Skeletal muscle tissue (tissue), 4 donors: ENCODE measurements around the gene MGA. TPM values are rescaled to one million over a fixed set of nuclear protein-coding genes. Genes with fewer than 3 reads are reported as not detected.
"Not testable (repeated sequence)": the region's sequence is repeated elsewhere in the genome, so short reads cannot be mapped to it uniquely, and the experiment has no call there.

Experiments
- H3K27ac ChIP-seq: one replicate; pipeline ENCODE4 v1.7.0; 2013; ENCODE audit warnings: mild to moderate bottlenecking, low read depth, low read length, inconsistent platforms
- H3K27me3 ChIP-seq, 3 donors: one replicate each; pipeline ENCODE4 v1.7.0; 2013; ENCODE audit warnings: low read length in 3 of 3; ENCODE audit not compliant: control insufficient read depth in 3 of 3, insufficient read depth in 3 of 3
- H3K36me3 ChIP-seq, 3 donors: one replicate each; pipeline ENCODE4 v1.7.0; 2013; ENCODE audit warnings: low read length in 3 of 3; ENCODE audit not compliant: control insufficient read depth in 3 of 3, insufficient read depth in 3 of 3
- H3K4me1 ChIP-seq, 3 donors: one replicate each; pipeline ENCODE4 v1.7.0; 2013; ENCODE audit warnings: low read length in 3 of 3, mild to moderate bottlenecking in 3 of 3; ENCODE audit not compliant: control insufficient read depth in 3 of 3, insufficient read depth in 3 of 3
- H3K4me3 ChIP-seq, 3 donors: one replicate each; pipeline ENCODE4 v1.7.0; 2013; ENCODE audit warnings: low read length in 3 of 3
- H3K9ac ChIP-seq, 3 donors: one replicate each; pipeline ENCODE4 v1.7.0; 2013; ENCODE audit warnings: low read length in 3 of 3, mild to moderate bottlenecking in 3 of 3, moderate library complexity in 2 of 3, low read depth in 1 of 3
- H3K9me3 ChIP-seq, 3 donors: one replicate each; pipeline ENCODE4 v1.7.0; 2013; ENCODE audit warnings: low read length in 3 of 3; ENCODE audit not compliant: control insufficient read depth in 3 of 3
- total RNA-seq: library from RNA; depleted of rRNA; stranded (reverse); fragments of >200 nt; gene quantifications from one replicate; pipeline ENCODE4 v1.2.3, GENCODE V29; 2014
- donor health status: Osteomylitis.

MGA gene
- total RNA-seq, 1 donor from 2014 or later: 77.2 TPM

- Histone ChIP-seq H3K9me3 (no peaks in the 10 kb centered on the region), H3K9ac (no peak overlapping the region), H3K4me3 (no peak overlapping the region), H3K27ac (no peak overlapping the region), H3K4me1 (peaks cover 0 to 3% (median 0%) of the 10 kb centered on the region in 3 donors), H3K27me3 (no peaks in the 10 kb centered on the region), H3K36me3 (no peaks in the 10 kb centered on the region)
These were observed 33.6 kb downstream of the MGA start for GRCh38 chr15:41693757-41694156.

DNA sequence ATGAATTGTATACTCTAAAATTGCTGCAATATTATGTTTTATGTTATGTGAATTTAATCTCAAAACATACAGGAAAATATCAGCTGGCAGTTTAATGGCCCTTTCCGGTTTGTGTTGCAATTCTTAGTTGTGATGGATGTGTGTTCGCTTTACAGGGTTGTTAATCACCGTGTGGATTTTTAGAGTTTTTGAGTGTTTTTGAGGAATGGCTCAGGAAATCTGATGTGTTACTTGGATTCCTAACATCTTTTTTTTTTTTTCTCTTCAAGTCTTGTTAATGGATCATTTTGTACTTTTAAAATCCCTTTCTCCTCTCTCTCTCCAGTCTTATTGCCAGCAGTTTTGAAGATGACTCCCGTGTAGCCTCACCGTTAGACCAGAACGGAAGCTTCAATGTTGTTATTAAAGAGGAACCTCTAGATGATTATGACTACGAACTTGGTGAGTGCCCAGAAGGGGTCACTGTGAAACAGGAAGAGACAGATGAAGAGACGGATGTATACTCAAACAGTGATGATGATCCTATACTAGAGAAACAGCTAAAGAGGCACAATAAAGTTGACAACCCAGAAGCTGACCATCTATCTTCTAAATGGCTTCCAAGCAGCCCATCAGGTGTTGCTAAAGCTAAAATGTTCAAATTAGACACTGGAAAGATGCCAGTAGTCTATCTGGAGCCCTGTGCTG lies 35.7 kb downstream of the MGA start:
- Histone ChIP-seq H3K4me1 (peaks cover 0 to 3% (median 0%) of the 10 kb centered on the region in 3 donors), H3K9ac (no peak overlapping the region), H3K9me3 (no peaks in the 10 kb centered on the region), H3K27me3 (no peaks in the 10 kb centered on the region), H3K27ac (no peak overlapping the region), H3K4me3 (no peak overlapping the region), H3K36me3 (peaks cover 0 to 2% (median 0%) of the 10 kb centered on the region in 3 donors)

GRCh38 chr15:41698779-41699178 lies 38.6 kb downstream of the MGA start:
- Histone ChIP-seq H3K9ac (no peak overlapping the region), H3K4me1 (no peaks in the 10 kb centered on the region), H3K27me3 (no peaks in the 10 kb centered on the region), H3K27ac (no peak overlapping the region), H3K4me3 (no peak overlapping the region), H3K36me3 (peaks cover 0 to 2% (median 0%) of the 10 kb centered on the region in 3 donors), H3K9me3 (no peaks in the 10 kb centered on the region)

DNA sequence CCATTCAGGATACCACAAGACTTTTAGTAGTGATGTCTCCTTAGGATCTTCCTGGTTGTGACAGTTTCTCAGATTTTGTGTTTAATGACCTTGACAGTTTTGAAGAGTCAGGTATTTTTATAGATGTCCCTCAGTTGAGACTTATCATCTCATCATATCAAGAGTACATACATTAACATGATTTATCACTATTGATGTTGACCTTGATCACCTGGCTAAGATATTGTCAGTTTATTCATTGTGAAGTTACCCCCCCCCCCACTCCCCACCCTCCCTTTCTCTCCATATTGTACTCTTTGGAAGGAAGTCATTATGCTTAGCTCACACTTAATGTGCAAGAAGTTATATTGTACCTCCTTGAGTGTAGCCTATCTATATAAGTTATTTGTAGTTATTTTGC lies 42.9 kb downstream of the MGA start:
- Histone ChIP-seq H3K36me3 (peaks cover 0 to 2% (median 0%) of the 10 kb centered on the region in 3 donors), H3K4me1 (no peaks in the 10 kb centered on the region), H3K9me3 (no peaks in the 10 kb centered on the region), H3K9ac (no peak overlapping the region), H3K27me3 (no peaks in the 10 kb centered on the region), H3K4me3 (no peak overlapping the region), H3K27ac (no peak overlapping the region)

DNA sequence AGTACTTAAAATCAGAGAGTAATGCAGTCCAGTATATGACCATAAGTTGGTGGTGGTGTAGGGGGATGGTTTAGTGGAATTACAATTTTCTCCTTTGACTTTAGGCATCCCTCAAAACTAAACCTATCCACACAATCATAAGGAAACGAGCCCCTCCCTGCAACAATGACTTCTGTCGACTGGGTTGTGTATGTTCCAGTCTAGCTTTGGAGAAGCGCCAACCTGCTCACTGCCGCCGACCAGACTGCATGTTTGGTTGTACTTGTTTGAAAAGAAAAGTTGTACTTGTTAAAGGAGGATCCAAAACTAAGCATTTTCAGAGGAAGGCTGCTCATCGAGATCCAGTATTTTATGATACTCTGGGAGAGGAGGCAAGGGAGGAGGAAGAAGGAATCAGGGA lies 52.8 kb downstream of the MGA start:
- no peak overlapping the region for H3K9ac ChIP-seq
- no peaks in the 10 kb centered on the region for H3K4me1 ChIP-seq
- no peak overlapping the region for H3K4me3 ChIP-seq
- no peaks in the 10 kb centered on the region for H3K9me3 ChIP-seq
- H3K27ac ChIP-seq: no peak overlapping the region
- peaks cover 6 to 40% (median 22%) of the 10 kb centered on the region in 3 donors for H3K36me3 ChIP-seq
- H3K27me3 ChIP-seq: no peaks in the 10 kb centered on the region

- peaks cover 6 to 33% (median 22%) of the 10 kb centered on the region in 3 donors for H3K36me3 ChIP-seq
- H3K9ac ChIP-seq: no peak overlapping the region
- H3K9me3 ChIP-seq: no peaks in the 10 kb centered on the region
- H3K27ac ChIP-seq: no peak overlapping the region
- no peak overlapping the region for H3K4me3 ChIP-seq
- no peaks in the 10 kb centered on the region for H3K27me3 ChIP-seq
- H3K4me1 ChIP-seq: no peaks in the 10 kb centered on the region
These were observed 54.1 kb downstream of the MGA start for GRCh38 chr15:41714291-41714690.

DNA sequence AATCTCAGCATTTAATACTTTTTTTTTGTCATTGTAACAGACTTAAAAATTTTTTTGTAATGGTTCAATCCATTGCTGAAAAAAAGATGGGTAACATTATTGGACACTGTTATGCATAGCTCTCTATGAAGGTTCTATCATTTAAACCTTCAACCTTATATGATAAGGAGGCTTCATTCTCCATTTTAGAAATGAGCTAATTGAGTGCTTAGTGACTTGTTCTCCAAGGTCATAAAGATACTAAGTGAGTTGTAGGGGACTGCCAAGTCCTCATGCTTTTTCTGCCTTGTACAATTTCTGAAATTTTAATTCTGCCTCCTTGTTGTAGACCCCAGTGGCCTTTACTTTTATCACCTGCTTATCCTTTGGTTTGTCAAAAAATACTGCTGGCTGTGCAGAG lies 56.7 kb downstream of the MGA start:
- no peaks in the 10 kb centered on the region for H3K4me1 ChIP-seq
- no peaks in the 10 kb centered on the region for H3K9me3 ChIP-seq
- no peak overlapping the region for H3K27ac ChIP-seq
- H3K36me3 ChIP-seq: peaks cover 0 to 15% (median 8%) of the 10 kb centered on the region in 3 donors
- no peak overlapping the region for H3K4me3 ChIP-seq
- no peaks in the 10 kb centered on the region for H3K27me3 ChIP-seq
- no peak overlapping the region for H3K9ac ChIP-seq

DNA sequence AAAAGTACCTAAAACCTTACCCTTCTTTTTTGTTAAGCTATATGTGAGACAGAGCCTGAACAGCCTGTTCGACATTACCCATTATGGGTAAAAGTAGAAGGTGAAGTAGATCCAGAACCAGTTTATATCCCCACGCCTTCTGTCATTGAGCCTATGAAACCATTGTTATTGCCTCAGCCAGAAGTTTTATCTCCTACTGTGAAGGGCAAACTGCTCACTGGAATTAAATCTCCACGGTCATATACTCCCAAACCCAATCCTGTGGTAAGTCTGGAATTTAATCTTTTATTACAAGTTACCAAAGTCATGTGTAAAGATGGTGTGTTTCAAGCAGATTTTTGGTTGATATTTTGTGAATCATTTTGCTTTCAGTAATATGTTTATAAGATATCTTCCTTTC lies 66.9 kb downstream of the MGA start:
- Histone ChIP-seq H3K4me1 (no peaks in the 10 kb centered on the region), H3K27ac (no peak overlapping the region), H3K36me3 (peaks cover 2 to 8% (median 6%) of the 10 kb centered on the region in 3 donors), H3K27me3 (no peaks in the 10 kb centered on the region), H3K9ac (no peak overlapping the region), H3K4me3 (no peak overlapping the region), H3K9me3 (no peaks in the 10 kb centered on the region)

- H3K27me3 ChIP-seq, H3K36me3 ChIP-seq, H3K9ac ChIP-seq, H3K4me1 ChIP-seq, H3K4me3 ChIP-seq, H3K27ac ChIP-seq, H3K9me3 ChIP-seq: not testable (repeated sequence)
These were observed 67.9 kb downstream of the MGA start for GRCh38 chr15:41728061-41728460.

- no peak overlapping the region for H3K4me3 ChIP-seq
- no peaks in the 10 kb centered on the region for H3K4me1 ChIP-seq
- no peak overlapping the region for H3K9ac ChIP-seq
- peaks cover 8 to 17% (median 12%) of the 10 kb centered on the region in 3 donors for H3K36me3 ChIP-seq
- no peaks in the 10 kb centered on the region for H3K9me3 ChIP-seq
- no peaks in the 10 kb centered on the region for H3K27me3 ChIP-seq
- H3K27ac ChIP-seq: no peak overlapping the region
These were observed 70.3 kb downstream of the MGA start for GRCh38 chr15:41730543-41730942.
